ENCODE measurements around the gene FOXC1. TPM values are rescaled to one million over a fixed set of nuclear protein-coding genes. Genes with fewer than 3 reads are reported as not detected.

Gene FOXC1
- total and polyA plus RNA-seq, 10 of the 15 experiments (the other 5 are each of a cell fraction or from before 2014, with no cell fraction given), result 0.13 to 1.5 (median 0.48) TPM; not detected in 2

GRCh38 chr6:1615853-1616420, 6.2 kb downstream of the FOXC1 start:
- FAIRE-seq, result no peak
- in situ Hi-C loops (cut with MboI) (no loop called here), intact Hi-C loops (cut with micrococcal nuclease; ENCODE audit: unreplicated experiment) (no loop called here)
- WGBS (ENCODE audit: insufficient coverage, insufficient replicate concordance, low lambda C conversion rate, missing lambda C conversion rate), result 49% methylated on average over 10 of the region's 10 CpGs
- ChIA-PET RAD21 (ENCODE audit: unreplicated experiment) (interaction anchor here (0.6 kb wide), 1 partner anchor 16 kb away, joined by 3 read pairs; no protein-coding TSS in a partner anchor), CTCF (interaction anchor here (0.7 to 1.1 kb wide), 2 partner anchors 10 to 493 kb away, joined by 3 read pairs; no protein-coding TSS in a partner anchor), POLR2A (no interaction called here), SMC1A (ENCODE audit: uncharacterized antibody, unreplicated experiment) (no interaction called here)
- Histone ChIP-seq H3K27me3 (replicated peaks in 1 of 2; ENCODE audit: control insufficient read depth in 2 of 2, insufficient read depth in 2 of 2, low read length in 1 of 2) (peaks cover 0 to 4% of the 10 kb centered on the region in 2 experiments; a peak in 3 of 4 replicates), H3K9me3 (replicated peaks; ENCODE audit: control insufficient read depth, insufficient read depth, low read length) (no peaks in the 10 kb centered on the region; the same call in 2 of the 3 replicates), H3K9ac (ENCODE audit: control insufficient read depth, insufficient read depth, low read length) (no peak overlapping the region), H3K4me3 (no peak overlapping the region), H4K20me1 (ENCODE audit: control insufficient read depth, insufficient read depth) (0 out of 2 replicates have a peak, but pooled peaks cover 3% of the 10 kb centered on the region), H3K27ac (ENCODE audit: control insufficient read depth, insufficient read depth) (no peak overlapping the region), H3K36me3 (ENCODE audit: control insufficient read depth in 2 of 2, insufficient read depth in 2 of 2, low read length in 1 of 2) (no peaks in the 10 kb centered on the region), H2AFZ (ENCODE audit: control insufficient read depth, low read depth, low read length) (no peak overlapping the region), H3K4me2 (ENCODE audit: control insufficient read depth, insufficient read depth) (no peak overlapping the region), H3K4me1 (ENCODE audit: control insufficient read depth, insufficient read depth, low read length) (no peaks in the 10 kb centered on the region), H3K79me2 (ENCODE audit: control insufficient read depth, insufficient read depth, low read length) (no peaks in the 10 kb centered on the region)
- DNase-seq (ENCODE audit: low read depth, low spot score), result no peak
- BruUV-seq (replicated peaks), result no TSS peak
- TF ChIP-seq CHD2 (IDR thresholded peaks at IDR 0.05; ENCODE audit: borderline replicate concordance, low read depth, low read length) (no peak), NFYB (IDR thresholded peaks at IDR 0.05; ENCODE audit: insufficient read depth, low read depth, low read length) (no peak), PAX5 (IDR thresholded peaks at IDR 0.05; ENCODE audit: borderline replicate concordance, low read depth, low read length) (no peak), SREBF1 (IDR thresholded peaks at IDR 0.05; ENCODE audit: low read length) (no peak), NR2C1 (IDR thresholded peaks at IDR 0.05) (no peak), ZNF24 (IDR thresholded peaks at IDR 0.05) (no peak), E4F1 (IDR thresholded peaks at IDR 0.05; ENCODE audit: borderline replicate concordance, partially characterized antibody) (no peak), RB1 (IDR thresholded peaks at IDR 0.05; ENCODE audit: borderline replicate concordance) (no peak), MLLT1 (IDR thresholded peaks at IDR 0.05) (no peak), MYB (IDR thresholded peaks at IDR 0.05; ENCODE audit: borderline replicate concordance, low read depth, low read length) (no peak), YBX1 (IDR thresholded peaks at IDR 0.05) (no peak), CREB1 (IDR thresholded peaks at IDR 0.05; ENCODE audit: low read depth) (no peak), POU2F2 (IDR thresholded peaks at IDR 0.05; ENCODE audit: borderline replicate concordance, low read depth, low read length) (no peak), MTA2 (IDR thresholded peaks at IDR 0.05; ENCODE audit: low read depth) (no peak), NKRF (conservative IDR thresholded peaks at IDR 0.05) (no peak), GATAD2B (conservative IDR thresholded peaks at IDR 0.05; ENCODE audit: low read depth) (no peak)
- ATAC-seq, result no peak

Data from GM12878 (cell line).